ENCODE data around the gene B3GAT1.

DNA sequence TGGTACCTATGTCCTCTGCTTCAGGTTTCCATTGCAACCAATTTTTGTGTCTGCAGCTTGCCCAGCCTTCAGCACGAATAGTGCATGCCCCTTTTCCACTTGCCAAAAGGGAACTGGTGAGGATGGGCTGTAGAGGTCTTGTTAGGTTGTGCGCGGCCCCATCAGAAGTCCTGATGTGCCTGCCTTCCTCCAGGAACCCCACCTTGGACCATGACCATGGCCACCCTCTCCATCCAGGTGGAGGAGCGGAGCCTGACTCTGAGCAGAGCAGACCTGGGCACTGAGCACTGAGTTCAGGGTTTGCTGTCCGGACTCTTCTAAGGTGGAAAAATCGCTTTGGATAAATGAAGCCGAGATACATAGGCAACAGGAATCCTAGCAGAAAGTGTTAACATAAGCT lies 73.4 kb downstream of the B3GAT1 start:
- TF ChIP-seq POLR2A (IDR thresholded peaks at IDR 0.05) = no peak
- no peak for TF ChIP-seq CTCF (IDR thresholded peaks at IDR 0.05)

Measured in breast epithelium (tissue), 3 donors.